Spleen (tissue), 11 donors: ENCODE measurements around the gene TMEM41B. TPM values are rescaled to one million over a fixed set of nuclear protein-coding genes. Genes with fewer than 3 reads are reported as not detected.
A peak's percentile ranks its signal among the peaks of the same experiment; 100 is the strongest.

ENCODE experiments used
- DNase-seq: peaks from one replicate; pipeline ENCODE4 v3.0.0-alpha.2; 2020
- H3K27ac ChIP-seq, 8 donors: fragments of 200-600 bp; sonication (generic) in 7 of 8; 1 replicate in 4 of 8; 2 replicates in 4 of 8; pipeline versions ENCODE4 v1.5.0 to v1.8.0; 2016 to 2021; ENCODE audit warnings: inconsistent platforms in 4 of 8, mild to moderate bottlenecking in 4 of 8, moderate library complexity in 1 of 8
- H3K27me3 ChIP-seq, 7 donors: fragments of 200-600 bp; sonication (generic) in 6 of 7; replicated peaks in 1 of 7; 1 replicate in 4 of 7; 2 replicates in 3 of 7; pipeline versions ENCODE4 v1.5.0 to v1.8.0; 2016 to 2021; ENCODE audit warnings: inconsistent platforms in 3 of 7, mild to moderate bottlenecking in 1 of 7
- H3K36me3 ChIP-seq, 6 donors: fragments of 200-600 bp; sonication (generic) in 5 of 6; 1 replicate in 4 of 6; 2 replicates in 2 of 6; pipeline versions ENCODE4 v1.5.0 to v1.8.0; 2016 to 2021; ENCODE audit warnings: inconsistent platforms in 2 of 6
- H3K4me1 ChIP-seq, 6 donors: fragments of 200-600 bp; sonication (generic) in 5 of 6; 1 replicate in 3 of 6; 2 replicates in 3 of 6; pipeline versions ENCODE4 v1.5.0 to v1.8.0; 2016 to 2021; ENCODE audit warnings: inconsistent platforms in 3 of 6
- H3K4me3 ChIP-seq, 8 donors: fragments of 200-600 bp; sonication (generic) in 7 of 8; 1 replicate in 4 of 8; 2 replicates in 4 of 8; pipeline versions ENCODE4 v1.5.0 to v1.8.0; 2016 to 2021; ENCODE audit warnings: inconsistent platforms in 4 of 8, mild to moderate bottlenecking in 4 of 8, moderate library complexity in 2 of 8
- H3K9me3 ChIP-seq, 8 donors: fragments of 200-600 bp; sonication (generic) in 7 of 8; 1 replicate in 4 of 8; 2 replicates in 4 of 8; pipeline versions ENCODE4 v1.5.0 to v1.8.0; 2016 to 2021; ENCODE audit warnings: inconsistent platforms in 4 of 8
- POLR2A ChIP-seq, 3 donors: fragments of 450-650 bp; IDR thresholded peaks; one replicate each; pipeline ENCODE4 v1.5.1; 2017; ENCODE audit warnings: antibody characterized with exemption in 3 of 3, mild to moderate bottlenecking in 1 of 3
- POLR2AphosphoS5 ChIP-seq, 3 donors: sonication (generic); formaldehyde crosslinking; IDR thresholded peaks; one replicate each; pipeline ENCODE4 v1.5.1; 2017; ENCODE audit warnings: antibody characterized with exemption in 3 of 3
- WGBS, 5 donors: extraction: QIAGEN DNeasy Blood & Tissue Kit in 3 of 5; methylation state at CpG; one replicate each; pipeline versions ENCODE4 v1.1.5 to v1.1.7; 2013 to 2018; 5-methylcytosine and 5-hydroxymethylcytosine counted together
- intact Hi-C: fragments of 100-400 bp; cut with DNase I; formaldehyde crosslinking; loops from one replicate; pipeline ENCODE4 v1.15.0; 2023; ENCODE audit warnings: low total_unique reads
- polyA plus RNA-seq, 3 donors: library from polyadenylated mRNA; stranded (reverse); fragments of 200-250 nt; gene quantifications; one replicate each; pipeline ENCODE4 v1.2.1, GENCODE V29; 2013
- total RNA-seq, 7 donors: library from RNA; depleted of rRNA in 3 of 7; stranded (reverse); fragments of >200 nt in 3 of 7; fragmentation: NEBNext Ultra II Directional in 4 of 7; extraction: Animal tissue kit (Norgen Biotek cat#: 25700) in 4 of 7; gene quantifications; one replicate each; pipeline versions ENCODE4 v1.1.0 to v1.2.1, GENCODE V29; 2016 to 2021
- TF ChIP-seq, protein P1 (sequence below), 11 experiments: fragments of 200-600 bp in 7 of 11; fragments of 450-650 bp in 4 of 11; sonication (generic) in 4 of 11; IDR thresholded peaks in 8 of 11; conservative IDR thresholded peaks in 3 of 11; 1 replicate in 7 of 11; 2 replicates in 4 of 11; pipeline versions ENCODE4 v1.4.0 to v1.8.0; 2016 to 2021; ENCODE audit warnings: antibody characterized with exemption in 11 of 11, inconsistent platforms in 4 of 11, mild to moderate bottlenecking in 1 of 11
- donor health status: healthy with polysubstance abuse.
- donor health status: DM: no; HTN: no; CAD: no; lungs with moderate emphysema.
- donor health status: DM: no; HTN: no; CAD: no.
- donor health status: Bipolar disorder and iron deficiency.
- donor health status: healthy.
- donor health status: DM: no; HTN: no; CAD: no.
- donor health status: DM: yes; HTN: yes; CAD: no.

Gene TMEM41B
- total and polyA plus RNA-seq, 10 donors: 9.9 to 29.4 (median 23.5) TPM

DNA sequence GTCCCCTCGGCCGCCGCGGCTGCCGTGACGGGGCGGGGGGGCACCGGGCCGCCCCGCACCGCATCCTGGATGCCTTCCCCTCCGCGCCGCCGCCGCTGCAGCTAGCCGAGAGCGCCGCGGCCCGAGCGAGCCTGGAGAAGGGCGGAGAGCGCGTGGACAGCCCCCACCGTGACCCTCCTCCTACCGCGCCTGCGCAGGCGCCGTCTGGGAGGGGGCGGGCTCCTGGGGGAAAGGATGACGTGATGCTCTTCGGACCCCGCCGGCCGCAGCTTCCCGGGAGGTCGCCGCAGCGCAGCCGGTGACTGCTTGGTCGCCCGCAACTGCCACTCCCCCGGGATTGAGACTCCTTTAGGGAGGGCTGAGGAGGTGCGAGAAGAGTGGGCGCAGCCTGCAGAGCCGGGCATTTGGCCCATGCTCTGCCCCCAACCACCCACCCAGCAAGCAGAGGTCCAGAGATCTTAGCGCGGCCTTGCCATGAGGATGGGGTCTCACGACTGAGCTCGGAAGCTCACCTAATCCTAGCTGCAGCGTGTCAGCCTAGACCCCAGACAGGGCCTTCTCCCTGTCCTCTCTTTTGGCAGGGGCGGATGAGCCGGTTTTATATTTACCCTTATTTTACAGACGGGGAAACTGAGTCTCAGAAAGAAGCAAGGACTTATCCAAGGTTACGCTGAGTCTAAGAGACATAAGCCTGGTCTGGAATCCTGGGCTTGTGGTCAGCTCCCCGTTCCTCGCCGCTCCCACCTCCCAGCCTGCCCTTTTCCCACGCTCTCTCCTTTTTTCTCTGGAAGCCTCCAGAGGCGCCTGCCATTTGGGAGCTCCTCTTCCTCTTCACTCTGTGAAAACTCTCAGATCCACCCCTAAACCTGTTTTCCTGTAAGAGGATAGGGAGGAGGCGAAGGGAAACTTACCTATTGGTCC is 48.9 kb downstream of the TMEM41B start, which contains the start of gene DENND5A:
DENND5A (minus strand) TSS at position 140 of the 921 bp plus-strand sequence. CDS start 281 bp downstream, outside the sequence.
- intact Hi-C loops: no loop called here
- no peaks in the 10 kb centered on the region for H3K9me3 ChIP-seq
- peak within 1 kb of the TSS; percentile 82 to 100 (median 98) for H3K27ac ChIP-seq
- H3K4me1 ChIP-seq: peaks cover 14 to 46% (median 29%) of the 10 kb centered on the region in 6 donors
- TF ChIP-seq POLR2AphosphoS5 (IDR thresholded peaks at IDR 0.05) (peak; percentile 90 to 94 (median 94)), POLR2A (IDR thresholded peaks at IDR 0.05) (peak; percentile 18 to 60 (median 46))
- TF ChIP-seq, protein P1, sequence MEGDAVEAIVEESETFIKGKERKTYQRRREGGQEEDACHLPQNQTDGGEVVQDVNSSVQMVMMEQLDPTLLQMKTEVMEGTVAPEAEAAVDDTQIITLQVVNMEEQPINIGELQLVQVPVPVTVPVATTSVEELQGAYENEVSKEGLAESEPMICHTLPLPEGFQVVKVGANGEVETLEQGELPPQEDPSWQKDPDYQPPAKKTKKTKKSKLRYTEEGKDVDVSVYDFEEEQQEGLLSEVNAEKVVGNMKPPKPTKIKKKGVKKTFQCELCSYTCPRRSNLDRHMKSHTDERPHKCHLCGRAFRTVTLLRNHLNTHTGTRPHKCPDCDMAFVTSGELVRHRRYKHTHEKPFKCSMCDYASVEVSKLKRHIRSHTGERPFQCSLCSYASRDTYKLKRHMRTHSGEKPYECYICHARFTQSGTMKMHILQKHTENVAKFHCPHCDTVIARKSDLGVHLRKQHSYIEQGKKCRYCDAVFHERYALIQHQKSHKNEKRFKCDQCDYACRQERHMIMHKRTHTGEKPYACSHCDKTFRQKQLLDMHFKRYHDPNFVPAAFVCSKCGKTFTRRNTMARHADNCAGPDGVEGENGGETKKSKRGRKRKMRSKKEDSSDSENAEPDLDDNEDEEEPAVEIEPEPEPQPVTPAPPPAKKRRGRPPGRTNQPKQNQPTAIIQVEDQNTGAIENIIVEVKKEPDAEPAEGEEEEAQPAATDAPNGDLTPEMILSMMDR (IDR thresholded peaks at IDR 0.05 in 8 of 11, conservative IDR thresholded peaks at IDR 0.05 in 3 of 11): no peak
- 10 to 31% (median 14%) methylated on average over 20 to 63 of the region's 63 CpGs for WGBS, 5 donors
- peak within 1 kb of the TSS; percentile 62 to 92 (median 68) for H3K4me3 ChIP-seq
- peak; percentile 94 for DNase-seq
- peaks cover 0 to 9% (median 0%) of the 10 kb centered on the region in 7 donors for H3K27me3 ChIP-seq
- no peaks in the 10 kb centered on the region for H3K36me3 ChIP-seq

DNA sequence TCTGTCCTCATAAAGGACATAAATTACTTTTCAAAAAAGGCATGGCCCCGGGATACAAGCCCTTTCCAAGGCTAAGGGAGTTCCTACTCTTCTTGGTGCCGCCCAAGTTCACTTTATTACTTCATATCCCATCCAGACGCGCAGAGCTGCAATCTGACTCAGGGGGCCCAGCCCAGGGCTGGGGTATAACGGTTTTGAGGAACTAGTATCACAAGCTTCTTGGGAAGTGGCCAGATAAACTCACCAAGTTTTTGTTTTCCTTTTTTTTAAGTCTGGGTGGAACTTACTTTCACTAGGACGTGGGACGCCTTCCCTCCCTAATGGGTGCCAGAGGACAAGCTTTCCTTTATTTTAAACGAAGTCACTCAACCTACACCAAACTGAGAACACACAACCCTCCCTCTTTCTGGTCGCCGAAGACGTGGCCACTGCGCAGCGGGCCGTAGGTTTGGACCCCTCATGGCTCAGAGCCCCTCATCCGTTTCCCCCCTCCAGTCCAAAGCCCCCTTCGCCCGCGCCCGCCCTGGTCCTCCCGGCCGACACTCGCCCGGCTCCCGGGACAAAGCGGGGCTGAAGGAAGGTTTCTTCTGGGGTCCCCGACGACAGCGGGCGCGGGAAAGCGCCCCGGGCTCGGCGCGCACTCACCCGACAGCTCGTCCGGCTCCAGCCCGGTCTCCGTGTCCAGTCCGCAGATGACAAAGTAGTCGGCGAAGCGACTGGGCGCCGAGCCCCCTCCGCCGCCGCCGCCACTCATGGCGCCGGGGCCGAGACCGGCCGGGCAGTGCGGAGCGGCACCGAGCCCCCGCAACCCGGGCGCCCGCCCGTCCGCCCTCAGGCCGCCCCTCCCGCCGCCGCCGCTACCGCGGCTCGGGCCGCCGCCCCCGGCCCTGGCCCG is 49.8 kb downstream of the TMEM41B start:
- peaks cover 21 to 55% (median 35%) of the 10 kb centered on the region in 6 donors for H3K4me1 ChIP-seq
- no peaks in the 10 kb centered on the region for H3K9me3 ChIP-seq
- peaks cover 0 to 9% (median 0%) of the 10 kb centered on the region in 7 donors for H3K27me3 ChIP-seq
- H3K36me3 ChIP-seq: no peaks in the 10 kb centered on the region
- WGBS, 5 donors: 0 to 1% (median 0%) methylated on average over 37 to 76 of the region's 76 CpGs
- TF ChIP-seq POLR2AphosphoS5 (IDR thresholded peaks at IDR 0.05) (peak; percentile 7 to 64 (median 20)), POLR2A (IDR thresholded peaks at IDR 0.05) (no peak)
- TF ChIP-seq, protein P1 (IDR thresholded peaks at IDR 0.05 in 8 of 11, conservative IDR thresholded peaks at IDR 0.05 in 3 of 11): no peak
- intact Hi-C loops: no loop called here
- peak overlapping the region; percentile 62 to 92 (median 68) for H3K4me3 ChIP-seq
- peak overlapping the region; percentile 82 to 100 (median 98) for H3K27ac ChIP-seq
- DNase-seq: peak; percentile 89

DNA sequence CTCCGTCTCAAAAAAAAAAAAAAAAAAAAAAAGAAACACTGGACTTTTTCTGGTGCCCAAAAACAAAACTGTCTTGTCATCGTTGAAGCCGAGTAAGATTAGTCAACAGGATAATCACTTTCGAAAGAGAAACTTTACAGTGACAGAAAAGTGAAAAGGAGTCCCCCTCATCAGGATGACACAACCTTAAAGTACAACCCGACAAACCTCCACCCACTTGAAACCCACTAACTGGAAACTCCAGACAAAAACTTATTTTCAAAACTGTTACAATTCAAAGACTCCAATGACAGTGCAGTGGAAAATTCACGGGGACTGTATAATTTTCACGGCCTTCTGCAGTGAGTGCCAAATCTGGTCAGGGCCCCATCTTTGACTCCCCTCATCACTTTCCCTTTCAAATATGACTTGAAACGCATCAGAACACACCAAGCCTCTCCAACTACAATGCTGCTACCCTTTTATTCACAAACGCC is 50.5 kb downstream of the TMEM41B start:
- intact Hi-C loops: no loop called here
- no peaks in the 10 kb centered on the region for H3K9me3 ChIP-seq
- H3K36me3 ChIP-seq: no peaks in the 10 kb centered on the region
- WGBS, 5 donors: 0 to 1% (median 0%) methylated on average over 8 to 9 of the region's 9 CpGs
- peaks cover 0 to 9% (median 0%) of the 10 kb centered on the region in 7 donors for H3K27me3 ChIP-seq
- TF ChIP-seq, protein P1 (IDR thresholded peaks at IDR 0.05 in 8 of 11, conservative IDR thresholded peaks at IDR 0.05 in 3 of 11): no peak
- TF ChIP-seq POLR2AphosphoS5 (IDR thresholded peaks at IDR 0.05): peak in 1 of 3 donors; percentile 30
- peaks cover 21 to 62% (median 36%) of the 10 kb centered on the region in 6 donors for H3K4me1 ChIP-seq
- DNase-seq: no peak
- H3K4me3 ChIP-seq: peak overlapping the region; percentile 62 to 92 (median 68)
- H3K27ac ChIP-seq: peak overlapping the region; percentile 82 to 100 (median 98)
